ENCODE results near the gene GRIK4.

The GRIK4 gene

DNA sequence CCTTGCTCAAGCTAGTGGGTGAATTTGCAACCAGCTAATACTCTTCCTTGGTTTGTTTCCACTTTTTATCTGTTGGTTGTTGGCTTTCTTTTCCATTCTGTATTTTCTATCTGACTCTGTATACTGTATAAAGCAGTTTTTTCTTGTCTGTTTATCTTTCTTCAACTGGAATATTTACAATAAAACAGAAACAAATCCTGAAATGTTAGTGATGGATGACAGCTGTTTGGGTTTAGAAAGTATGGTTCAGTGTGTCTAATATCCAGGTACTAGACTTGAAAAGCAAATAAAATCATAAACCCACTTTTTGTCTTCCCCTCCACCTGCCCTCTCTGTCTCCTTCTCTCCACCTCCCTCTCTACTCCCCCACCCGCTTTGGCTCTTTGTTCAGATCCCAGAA lies 477.1 kb downstream of the GRIK4 start:
- Histone ChIP-seq H3K36me3 (ENCODE audit: low read depth) (no peaks in the 10 kb centered on the region), H3K9me3 (ENCODE audit: severe bottlenecking) (no peaks in the 10 kb centered on the region), H3K27ac (ENCODE audit: poor library complexity, severe bottlenecking) (no peak overlapping the region), H3K27me3 (ENCODE audit: insufficient read depth, poor library complexity, severe bottlenecking) (peaks cover 16% of the 10 kb centered on the region), H3K4me3 (ENCODE audit: severe bottlenecking) (no peak overlapping the region), H3K4me1 (ENCODE audit: insufficient read depth, poor library complexity, severe bottlenecking) (no peaks in the 10 kb centered on the region)
- no peak for DNase-seq (ENCODE audit: low spot score)
- no peak for ATAC-seq (ENCODE audit: low read depth)
- TF ChIP-seq, protein P1, sequence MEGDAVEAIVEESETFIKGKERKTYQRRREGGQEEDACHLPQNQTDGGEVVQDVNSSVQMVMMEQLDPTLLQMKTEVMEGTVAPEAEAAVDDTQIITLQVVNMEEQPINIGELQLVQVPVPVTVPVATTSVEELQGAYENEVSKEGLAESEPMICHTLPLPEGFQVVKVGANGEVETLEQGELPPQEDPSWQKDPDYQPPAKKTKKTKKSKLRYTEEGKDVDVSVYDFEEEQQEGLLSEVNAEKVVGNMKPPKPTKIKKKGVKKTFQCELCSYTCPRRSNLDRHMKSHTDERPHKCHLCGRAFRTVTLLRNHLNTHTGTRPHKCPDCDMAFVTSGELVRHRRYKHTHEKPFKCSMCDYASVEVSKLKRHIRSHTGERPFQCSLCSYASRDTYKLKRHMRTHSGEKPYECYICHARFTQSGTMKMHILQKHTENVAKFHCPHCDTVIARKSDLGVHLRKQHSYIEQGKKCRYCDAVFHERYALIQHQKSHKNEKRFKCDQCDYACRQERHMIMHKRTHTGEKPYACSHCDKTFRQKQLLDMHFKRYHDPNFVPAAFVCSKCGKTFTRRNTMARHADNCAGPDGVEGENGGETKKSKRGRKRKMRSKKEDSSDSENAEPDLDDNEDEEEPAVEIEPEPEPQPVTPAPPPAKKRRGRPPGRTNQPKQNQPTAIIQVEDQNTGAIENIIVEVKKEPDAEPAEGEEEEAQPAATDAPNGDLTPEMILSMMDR (IDR thresholded peaks at IDR 0.05; ENCODE audit: poor library complexity, severe bottlenecking): no peak

DNA sequence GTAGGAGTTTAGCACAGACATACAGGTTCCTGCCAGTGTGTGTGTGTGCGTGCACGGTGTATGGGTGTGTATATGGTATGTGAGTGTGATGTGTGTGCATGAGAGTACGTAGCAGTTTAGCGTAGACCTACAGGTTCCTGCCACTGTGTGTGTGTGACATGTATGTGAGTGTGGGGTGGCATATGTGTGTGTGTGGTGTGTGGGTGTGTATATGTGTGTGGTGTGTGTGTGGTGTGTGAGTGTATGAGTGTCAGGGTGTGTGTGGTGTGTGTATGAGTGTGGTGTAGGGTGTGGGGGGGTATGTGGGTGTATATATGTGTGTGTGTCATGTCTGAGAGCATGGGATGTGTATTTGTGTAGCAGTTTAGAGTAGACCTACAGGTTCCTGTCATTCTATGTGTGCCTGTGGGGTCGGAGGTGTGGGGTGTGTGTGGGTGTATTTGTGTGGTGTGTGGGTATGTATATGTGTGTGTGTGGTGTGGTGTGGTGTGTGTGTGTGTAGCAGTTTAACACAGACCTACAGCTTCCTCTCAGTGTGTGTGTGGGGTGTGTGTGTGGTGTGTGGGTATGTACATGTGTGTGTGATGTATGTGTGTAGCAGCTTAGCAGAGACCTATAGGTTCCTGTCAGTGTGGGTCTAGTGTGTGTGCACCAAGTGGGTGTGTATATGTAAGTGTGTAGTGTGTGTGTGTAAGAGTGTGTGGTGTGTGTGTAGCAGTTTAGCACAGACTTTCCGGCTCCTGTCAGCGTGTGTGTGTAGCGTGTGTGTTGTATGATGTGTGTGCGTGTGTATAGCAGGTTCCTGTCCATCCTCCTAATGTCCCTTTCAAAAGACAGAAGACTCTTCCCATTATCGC lies 480.5 kb downstream of the GRIK4 start:
- H3K4me1 ChIP-seq (ENCODE audit: insufficient read depth, poor library complexity, severe bottlenecking): no peaks in the 10 kb centered on the region
- TF ChIP-seq, protein P1 (IDR thresholded peaks at IDR 0.05; ENCODE audit: poor library complexity, severe bottlenecking): no peak
- no peak for ATAC-seq (ENCODE audit: low read depth)
- H3K4me3 ChIP-seq (ENCODE audit: severe bottlenecking): no peak overlapping the region
- H3K9me3 ChIP-seq (ENCODE audit: severe bottlenecking): no peaks in the 10 kb centered on the region
- no peaks in the 10 kb centered on the region for H3K36me3 ChIP-seq (ENCODE audit: low read depth)
- peaks cover 16% of the 10 kb centered on the region for H3K27me3 ChIP-seq (ENCODE audit: insufficient read depth, poor library complexity, severe bottlenecking)
- no peak overlapping the region for H3K27ac ChIP-seq (ENCODE audit: poor library complexity, severe bottlenecking)
- DNase-seq (ENCODE audit: low spot score): no peak

DNA sequence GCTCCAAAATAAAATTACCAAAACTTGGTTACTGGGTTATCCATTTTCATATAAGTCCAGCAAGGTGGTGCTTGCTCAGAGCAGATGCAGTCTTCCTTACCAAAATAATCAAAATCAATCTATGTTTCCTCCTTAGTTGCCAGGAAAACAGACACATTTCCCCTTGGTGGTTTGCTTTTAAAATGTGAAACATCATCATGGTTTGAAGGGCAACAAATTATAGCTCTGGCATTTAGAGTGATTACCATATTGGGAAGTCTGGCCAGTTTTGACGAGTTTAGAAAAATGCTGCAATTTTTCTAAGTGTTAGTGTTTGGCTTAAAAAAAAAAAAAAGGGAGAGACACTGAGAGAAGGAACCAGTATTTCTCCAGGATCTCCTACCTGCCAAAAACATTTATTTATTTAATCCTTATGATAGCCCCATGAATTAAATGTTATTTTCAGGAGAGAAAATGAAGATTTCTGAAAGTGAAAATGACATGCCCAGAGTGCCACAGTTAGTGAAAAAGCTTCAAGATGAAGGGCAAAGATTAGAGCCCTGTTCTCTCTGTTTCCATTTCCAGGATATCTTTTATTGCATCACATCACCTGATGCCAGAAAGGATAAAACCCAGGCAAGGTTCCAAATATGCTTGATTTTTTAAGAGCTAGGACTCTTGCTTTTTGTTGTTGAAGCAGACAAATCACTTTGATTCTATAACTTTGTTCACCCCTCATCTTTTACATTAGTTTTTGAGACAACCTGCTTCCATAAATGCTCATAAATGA lies 482.7 kb downstream of the GRIK4 start:
- no peak for DNase-seq (ENCODE audit: low spot score)

DNA sequence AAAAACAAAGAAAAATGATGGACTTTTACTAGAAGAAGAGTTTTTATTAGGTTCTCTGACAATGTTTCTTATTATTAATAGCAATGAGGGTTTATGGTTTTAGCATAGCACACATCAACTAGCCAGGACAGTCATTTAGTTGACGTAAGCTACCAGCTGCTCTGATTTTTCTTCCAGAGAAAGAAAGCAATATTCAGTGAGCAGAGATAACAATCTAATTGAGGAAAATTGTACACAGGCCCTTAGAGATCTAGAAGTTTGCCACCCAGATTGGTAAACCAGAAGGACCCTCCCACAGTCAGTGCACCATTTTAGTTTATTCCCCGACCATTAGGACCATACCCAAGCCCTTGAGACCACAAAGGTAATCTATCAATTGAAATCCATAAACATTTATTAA lies 483.6 kb downstream of the GRIK4 start:
- TF ChIP-seq, protein P1 (IDR thresholded peaks at IDR 0.05; ENCODE audit: poor library complexity, severe bottlenecking): no peak
- Histone ChIP-seq H3K36me3 (ENCODE audit: low read depth) (no peaks in the 10 kb centered on the region), H3K27ac (ENCODE audit: poor library complexity, severe bottlenecking) (no peak overlapping the region), H3K27me3 (ENCODE audit: insufficient read depth, poor library complexity, severe bottlenecking) (peaks cover 21% of the 10 kb centered on the region), H3K4me3 (ENCODE audit: severe bottlenecking) (no peak overlapping the region), H3K9me3 (ENCODE audit: severe bottlenecking) (no peaks in the 10 kb centered on the region), H3K4me1 (ENCODE audit: insufficient read depth, poor library complexity, severe bottlenecking) (no peaks in the 10 kb centered on the region)
- no peak for ATAC-seq (ENCODE audit: low read depth)
- no peak for DNase-seq (ENCODE audit: low spot score)

More for the DNA sequence above, 482.7 kb downstream of the GRIK4 start:
- H3K4me3 ChIP-seq (ENCODE audit: severe bottlenecking): no peak overlapping the region
- no peaks in the 10 kb centered on the region for H3K36me3 ChIP-seq (ENCODE audit: low read depth)
- H3K4me1 ChIP-seq (ENCODE audit: insufficient read depth, poor library complexity, severe bottlenecking): no peaks in the 10 kb centered on the region
- peaks cover 18% of the 10 kb centered on the region for H3K27me3 ChIP-seq (ENCODE audit: insufficient read depth, poor library complexity, severe bottlenecking)
- H3K9me3 ChIP-seq (ENCODE audit: severe bottlenecking): no peaks in the 10 kb centered on the region
- H3K27ac ChIP-seq (ENCODE audit: poor library complexity, severe bottlenecking): no peak overlapping the region
- no peak for ATAC-seq (ENCODE audit: low read depth)
- TF ChIP-seq, protein P1 (IDR thresholded peaks at IDR 0.05; ENCODE audit: poor library complexity, severe bottlenecking): no peak

All from RWPE2 (cell line).